Measurements from ENCODE around the gene MYO15B. TPM values are rescaled to one million over a fixed set of nuclear protein-coding genes. Genes with fewer than 3 reads are reported as not detected.

Gene MYO15B
- total and polyA plus RNA-seq, 2 donors (not counting 3 experiments of a cell fraction or from before 2014, with no cell fraction given): 10.2 to 87.8 TPM

DNA sequence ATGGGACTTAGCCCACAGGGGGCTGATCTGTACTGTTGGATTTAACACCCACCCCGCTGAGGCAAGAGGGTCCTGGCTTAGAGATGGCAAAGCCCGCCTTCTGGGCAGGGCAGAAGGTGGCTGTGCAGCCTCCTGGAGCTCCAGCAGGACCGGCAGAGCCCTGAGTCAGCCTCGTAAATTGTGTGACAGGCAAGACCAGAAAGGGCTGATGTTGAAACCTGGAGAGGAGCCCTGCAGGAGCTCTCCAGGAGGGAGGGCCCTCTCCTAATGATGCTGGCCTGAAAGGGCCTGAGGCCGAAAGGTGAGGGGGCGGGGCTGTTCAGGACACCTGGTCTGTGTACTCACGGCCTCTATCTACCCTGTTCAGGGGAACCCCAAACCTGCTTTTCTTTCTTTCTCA, 22.5 kb upstream of the MYO15B start:
- H3K4me3 ChIP-seq (replicated peaks in 1 of 3; ENCODE audit: insufficient read depth in 1 of 3, low read depth in 1 of 3, low read length in 3 of 3): no peak overlapping the region
- H3K27me3 ChIP-seq (ENCODE audit: control insufficient read depth in 2 of 2, insufficient read depth in 2 of 2, low read length in 2 of 2): no peaks in the 10 kb centered on the region
- no peaks in the 10 kb centered on the region for H3K79me2 ChIP-seq (ENCODE audit: control insufficient read depth, insufficient read depth, low read length)
- H3K4me1 ChIP-seq (ENCODE audit: control insufficient read depth, extremely low read depth, insufficient read depth, low read length): no peaks in the 10 kb centered on the region
- no peaks in the 10 kb centered on the region for H3K9me3 ChIP-seq (replicated peaks; ENCODE audit: control insufficient read depth, insufficient read depth, low read length)
- ChIA-PET CTCF (no interaction called here), POLR2A (no interaction called here)
- no peak for DNase-seq (ENCODE audit: low read depth, low spot score)
- H3K9ac ChIP-seq (replicated peaks; ENCODE audit: extremely low read depth, insufficient read depth, low read length): no peak overlapping the region
- intact Hi-C loops (cut with micrococcal nuclease): no loop called here
- no peaks in the 10 kb centered on the region for H3K36me3 ChIP-seq (ENCODE audit: control insufficient read depth in 2 of 2, extremely low read depth in 1 of 2, insufficient read depth in 2 of 2, low read length in 2 of 2)
- BruUV-seq (replicated peaks): no TSS peak
- dilution Hi-C loops (cut with MboI; ENCODE audit: extremely low pct_ligation_motif_present, low sequenced_read_pairs): no loop called here
- no peak for TF ChIP-seq POLR2A (IDR thresholded peaks at IDR 0.05; ENCODE audit: low read depth, low read length)
- no peak for TF ChIP-seq EZH2 (IDR thresholded peaks at IDR 0.05; ENCODE audit: borderline replicate concordance, low read depth, low read length, severe bottlenecking)
- no peak for TF ChIP-seq POLR2AphosphoS5 (IDR thresholded peaks at IDR 0.05; ENCODE audit: insufficient read depth, low read depth, low read length)
- no peak for TF ChIP-seq MYC (IDR thresholded peaks at IDR 0.05; ENCODE audit: low read depth, low read length)
- TF ChIP-seq, protein P1, sequence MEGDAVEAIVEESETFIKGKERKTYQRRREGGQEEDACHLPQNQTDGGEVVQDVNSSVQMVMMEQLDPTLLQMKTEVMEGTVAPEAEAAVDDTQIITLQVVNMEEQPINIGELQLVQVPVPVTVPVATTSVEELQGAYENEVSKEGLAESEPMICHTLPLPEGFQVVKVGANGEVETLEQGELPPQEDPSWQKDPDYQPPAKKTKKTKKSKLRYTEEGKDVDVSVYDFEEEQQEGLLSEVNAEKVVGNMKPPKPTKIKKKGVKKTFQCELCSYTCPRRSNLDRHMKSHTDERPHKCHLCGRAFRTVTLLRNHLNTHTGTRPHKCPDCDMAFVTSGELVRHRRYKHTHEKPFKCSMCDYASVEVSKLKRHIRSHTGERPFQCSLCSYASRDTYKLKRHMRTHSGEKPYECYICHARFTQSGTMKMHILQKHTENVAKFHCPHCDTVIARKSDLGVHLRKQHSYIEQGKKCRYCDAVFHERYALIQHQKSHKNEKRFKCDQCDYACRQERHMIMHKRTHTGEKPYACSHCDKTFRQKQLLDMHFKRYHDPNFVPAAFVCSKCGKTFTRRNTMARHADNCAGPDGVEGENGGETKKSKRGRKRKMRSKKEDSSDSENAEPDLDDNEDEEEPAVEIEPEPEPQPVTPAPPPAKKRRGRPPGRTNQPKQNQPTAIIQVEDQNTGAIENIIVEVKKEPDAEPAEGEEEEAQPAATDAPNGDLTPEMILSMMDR (IDR thresholded peaks at IDR 0.05; ENCODE audit: extremely low read depth in 1 of 2, insufficient read depth in 1 of 2, low read depth in 1 of 2, low read length in 2 of 2): no peak
- no peak overlapping the region for H3K4me2 ChIP-seq (ENCODE audit: insufficient read depth, low read length)
- no peak overlapping the region for H2AFZ ChIP-seq (ENCODE audit: low read depth, low read length)
- H3K27ac ChIP-seq (ENCODE audit: insufficient read depth, low read depth, low read length): no peak overlapping the region
- no peak for FAIRE-seq
- no peaks in the 10 kb centered on the region for H4K20me1 ChIP-seq (replicated peaks; ENCODE audit: control insufficient read depth, extremely low read depth, insufficient read depth, low read length)
- no peaks in the 10 kb centered on the region for H3K9me1 ChIP-seq (replicated peaks; ENCODE audit: control insufficient read depth, extremely low read depth, insufficient read depth, low read length)

DNA sequence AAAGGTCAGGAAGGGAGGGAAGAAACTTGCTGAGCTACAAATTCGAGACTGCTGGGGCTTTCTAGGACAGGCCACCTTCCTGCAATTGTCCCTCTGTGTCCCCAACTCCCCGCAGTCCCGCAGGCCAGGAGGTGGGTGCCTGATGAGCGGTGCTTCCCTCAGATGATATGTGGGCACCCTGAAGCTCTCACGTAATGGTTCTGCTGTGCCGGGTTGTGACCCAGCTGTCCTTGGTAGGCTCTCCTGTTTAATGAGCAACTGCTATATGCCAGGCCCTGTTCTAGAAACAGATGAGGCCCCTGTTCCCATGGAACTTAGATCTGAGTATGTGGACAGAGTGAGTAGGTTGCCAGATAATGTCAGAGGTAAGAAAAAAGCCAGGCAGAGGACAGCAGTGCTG, 22.0 kb upstream of the MYO15B start:
- no peaks in the 10 kb centered on the region for H3K9me3 ChIP-seq (replicated peaks; ENCODE audit: control insufficient read depth, insufficient read depth, low read length)

More for the DNA sequence above, 22.0 kb upstream of the MYO15B start:
- Histone ChIP-seq H3K27me3 (ENCODE audit: control insufficient read depth in 2 of 2, insufficient read depth in 2 of 2, low read length in 2 of 2) (no peaks in the 10 kb centered on the region), H3K4me1 (ENCODE audit: control insufficient read depth, extremely low read depth, insufficient read depth, low read length) (peaks cover under 1% of the 10 kb centered on the region), H3K36me3 (ENCODE audit: control insufficient read depth in 2 of 2, extremely low read depth in 1 of 2, insufficient read depth in 2 of 2, low read length in 2 of 2) (no peaks in the 10 kb centered on the region), H3K27ac (ENCODE audit: insufficient read depth, low read depth, low read length) (no peak overlapping the region), H3K4me2 (ENCODE audit: insufficient read depth, low read length) (no peak overlapping the region), H3K4me3 (replicated peaks in 1 of 3; ENCODE audit: insufficient read depth in 1 of 3, low read depth in 1 of 3, low read length in 3 of 3) (no peak overlapping the region), H3K9ac (replicated peaks; ENCODE audit: extremely low read depth, insufficient read depth, low read length) (no peak overlapping the region), H3K79me2 (ENCODE audit: control insufficient read depth, insufficient read depth, low read length) (no peaks in the 10 kb centered on the region), H4K20me1 (replicated peaks; ENCODE audit: control insufficient read depth, extremely low read depth, insufficient read depth, low read length) (no peaks in the 10 kb centered on the region), H2AFZ (ENCODE audit: low read depth, low read length) (no peak overlapping the region), H3K9me1 (replicated peaks; ENCODE audit: control insufficient read depth, extremely low read depth, insufficient read depth, low read length) (no peaks in the 10 kb centered on the region)
- dilution Hi-C loops (cut with MboI; ENCODE audit: extremely low pct_ligation_motif_present, low sequenced_read_pairs): no loop called here
- DNase-seq (ENCODE audit: low read depth, low spot score): no peak
- CTCF ChIA-PET: interaction anchor here (0.6 kb wide), 1 partner anchor 242 kb away, joined by 3 read pairs; no protein-coding TSS in a partner anchor
- POLR2A ChIA-PET: no interaction called here
- intact Hi-C loops (cut with micrococcal nuclease): no loop called here
- BruUV-seq (replicated peaks): no TSS peak
- FAIRE-seq: no peak
- TF ChIP-seq, protein P1 (IDR thresholded peaks at IDR 0.05; ENCODE audit: extremely low read depth in 1 of 2, insufficient read depth in 1 of 2, low read depth in 1 of 2, low read length in 2 of 2): no peak
- no peak for TF ChIP-seq EZH2 (IDR thresholded peaks at IDR 0.05; ENCODE audit: borderline replicate concordance, low read depth, low read length, severe bottlenecking)
- no peak for TF ChIP-seq POLR2AphosphoS5 (IDR thresholded peaks at IDR 0.05; ENCODE audit: insufficient read depth, low read depth, low read length)
- no peak for TF ChIP-seq FOS (IDR thresholded peaks at IDR 0.05; ENCODE audit: borderline replicate concordance, insufficient read depth, low read length)
